ENCODE measurements around the gene EIF2AK3. TPM values are rescaled to one million over a fixed set of nuclear protein-coding genes. Genes with fewer than 3 reads are reported as not detected.

EIF2AK3 gene
- total and polyA plus RNA-seq, 2 of the 8 experiments (the other 6 are each of a cell fraction or from before 2014, with no cell fraction given), result 5.8 to 22.8 TPM

- TF ChIP-seq JUN (IDR thresholded peaks at IDR 0.05; ENCODE audit: low read depth, low read length) (no peak), CREB1 (IDR thresholded peaks at IDR 0.05) (no peak), CBX8 (IDR thresholded peaks at IDR 0.05; ENCODE audit: borderline replicate concordance, low read depth, low read length) (no peak), EZH2 (IDR thresholded peaks at IDR 0.05; ENCODE audit: low read depth, low read length, severe bottlenecking) (no peak), POU5F1 (IDR thresholded peaks at IDR 0.05; ENCODE audit: low read depth, low read length) (no peak)
Observed at GRCh38 chr2:88628571-88628939, 1.3 kb upstream of the EIF2AK3 start (continued).

Data from H1 (cell line).